Vagina (tissue), 2 donors: ENCODE measurements around the gene OR2H1.

Experiments
- CTCF ChIP-seq, 3 experiments: fragments of 450-650 bp in 2 of 3; fragments of 200-600 bp in 1 of 3; sonication (generic) in 1 of 3; IDR thresholded peaks; one replicate each; pipeline ENCODE4 v1.5.1; 2017 to 2019; ENCODE audit warnings: antibody characterized with exemption in 3 of 3, mild to moderate bottlenecking in 2 of 3, moderate library complexity in 2 of 3
- POLR2A ChIP-seq, 2 donors: fragments of 450-650 bp; IDR thresholded peaks; one replicate each; pipeline ENCODE4 v1.6.1; 2017; ENCODE audit warnings: antibody characterized with exemption in 2 of 2, mild to moderate bottlenecking in 2 of 2, moderate library complexity in 2 of 2

GRCh38 chr6:29494131-29494530 lies 37.2 kb downstream of the OR2H1 start:
- no peak for TF ChIP-seq CTCF (IDR thresholded peaks at IDR 0.05)
- TF ChIP-seq POLR2A (IDR thresholded peaks at IDR 0.05) = no peak
